Subcutaneous abdominal adipose tissue (tissue), 5 donors: ENCODE results near the gene TRIP10.

Source experiments
- H3K27ac ChIP-seq: one replicate; pipeline ENCODE4 v1.7.0; 2013; ENCODE audit warnings: low read depth, mild to moderate bottlenecking, inconsistent platforms, low read length, moderate library complexity
- H3K27me3 ChIP-seq, 5 donors: one replicate each; pipeline ENCODE4 v1.7.0; 2013; ENCODE audit warnings: low read length in 5 of 5, inconsistent platforms in 1 of 5; ENCODE audit not compliant: control insufficient read depth in 5 of 5, insufficient read depth in 4 of 5
- H3K36me3 ChIP-seq, 5 donors: one replicate each; pipeline ENCODE4 v1.7.0; 2013; ENCODE audit warnings: low read length in 5 of 5; ENCODE audit not compliant: control insufficient read depth in 5 of 5, insufficient read depth in 5 of 5
- H3K4me1 ChIP-seq, 5 donors: one replicate each; pipeline ENCODE4 v1.7.0; 2013; ENCODE audit warnings: low read length in 5 of 5, mild to moderate bottlenecking in 3 of 5, moderate library complexity in 1 of 5; ENCODE audit not compliant: control insufficient read depth in 5 of 5, insufficient read depth in 5 of 5
- H3K4me3 ChIP-seq, 5 donors: one replicate each; pipeline ENCODE4 v1.7.0; 2013; ENCODE audit warnings: low read length in 5 of 5, low read depth in 1 of 5
- H3K9ac ChIP-seq, 5 donors: one replicate each; pipeline ENCODE4 v1.7.0; 2013; ENCODE audit warnings: low read length in 5 of 5, mild to moderate bottlenecking in 4 of 5, moderate library complexity in 3 of 5
- H3K9me3 ChIP-seq, 5 donors: one replicate each; pipeline ENCODE4 v1.7.0; 2013; ENCODE audit warnings: low read length in 5 of 5; ENCODE audit not compliant: control insufficient read depth in 5 of 5
- donor health status: healthy.
- donor health status: healthy.
- donor health status: healthy.
- donor health status: healthy.
- donor health status: healthy.

Gene TRIP10

GRCh38 chr19:6710273-6711077 is 29.0 kb upstream of the TRIP10 start:
- Histone ChIP-seq H3K27ac (no peak overlapping the region), H3K9ac (no peak overlapping the region), H3K4me3 (no peak overlapping the region), H3K36me3 (peaks cover 0 to 40% (median 28%) of the 10 kb centered on the region in 5 donors), H3K4me1 (no peaks in the 10 kb centered on the region), H3K27me3 (peaks cover 0 to 18% (median 2%) of the 10 kb centered on the region in 5 donors), H3K9me3 (no peaks in the 10 kb centered on the region)

GRCh38 chr19:6711078-6711361 is 28.5 kb upstream of the TRIP10 start:
- Histone ChIP-seq H3K9ac (no peak overlapping the region), H3K4me3 (no peak overlapping the region), H3K9me3 (no peaks in the 10 kb centered on the region), H3K4me1 (no peaks in the 10 kb centered on the region), H3K27me3 (peaks cover 0 to 18% (median 2%) of the 10 kb centered on the region in 5 donors), H3K27ac (no peak overlapping the region), H3K36me3 (peaks cover 0 to 40% (median 28%) of the 10 kb centered on the region in 5 donors)

- no peak overlapping the region for H3K9ac ChIP-seq
- no peak overlapping the region for H3K4me3 ChIP-seq
- H3K27me3 ChIP-seq: peaks cover 0 to 18% (median 2%) of the 10 kb centered on the region in 5 donors
- no peaks in the 10 kb centered on the region for H3K9me3 ChIP-seq
- H3K27ac ChIP-seq: no peak overlapping the region
- peaks cover 0 to 38% (median 26%) of the 10 kb centered on the region in 5 donors for H3K36me3 ChIP-seq
- H3K4me1 ChIP-seq: no peaks in the 10 kb centered on the region
Measured at GRCh38 chr19:6711605-6712004, 27.9 kb upstream of the TRIP10 start.

- no peaks in the 10 kb centered on the region for H3K4me1 ChIP-seq
- H3K9ac ChIP-seq: no peak overlapping the region
- no peak overlapping the region for H3K4me3 ChIP-seq
- H3K27ac ChIP-seq: no peak overlapping the region
- H3K36me3 ChIP-seq: peaks cover 0 to 43% (median 31%) of the 10 kb centered on the region in 5 donors
- peaks cover 0 to 18% (median 2%) of the 10 kb centered on the region in 5 donors for H3K27me3 ChIP-seq
- no peaks in the 10 kb centered on the region for H3K9me3 ChIP-seq
Measured at GRCh38 chr19:6712231-6712630, 27.2 kb upstream of the TRIP10 start.

GRCh38 chr19:6712692-6713670 is 26.5 kb upstream of the TRIP10 start:
- no peaks in the 10 kb centered on the region for H3K9me3 ChIP-seq
- peaks cover 0 to 14% (median 2%) of the 10 kb centered on the region in 5 donors for H3K27me3 ChIP-seq
- no peak overlapping the region for H3K27ac ChIP-seq
- no peak overlapping the region for H3K4me3 ChIP-seq
- H3K4me1 ChIP-seq: peaks cover 0 to 3% (median 0%) of the 10 kb centered on the region in 5 donors
- no peak overlapping the region for H3K9ac ChIP-seq
- H3K36me3 ChIP-seq: peaks cover 0 to 44% (median 37%) of the 10 kb centered on the region in 5 donors

GRCh38 chr19:6713773-6714692 is 25.4 kb upstream of the TRIP10 start:
- Histone ChIP-seq H3K9ac (no peak overlapping the region), H3K27me3 (peaks cover 0 to 14% (median 2%) of the 10 kb centered on the region in 5 donors), H3K27ac (no peak overlapping the region), H3K4me1 (peaks cover 0 to 3% (median 2%) of the 10 kb centered on the region in 5 donors), H3K4me3 (no peak overlapping the region), H3K36me3 (peaks cover 0 to 46% (median 37%) of the 10 kb centered on the region in 5 donors), H3K9me3 (no peaks in the 10 kb centered on the region)

- H3K9me3 ChIP-seq: no peaks in the 10 kb centered on the region
- peaks cover 0 to 46% (median 37%) of the 10 kb centered on the region in 5 donors for H3K36me3 ChIP-seq
- peaks cover 0 to 12% (median 11%) of the 10 kb centered on the region in 5 donors for H3K4me1 ChIP-seq
- peaks cover 0 to 14% (median 2%) of the 10 kb centered on the region in 5 donors for H3K27me3 ChIP-seq
- H3K27ac ChIP-seq: no peak overlapping the region
- no peak overlapping the region for H3K9ac ChIP-seq
- H3K4me3 ChIP-seq: no peak overlapping the region
Measured at GRCh38 chr19:6714749-6715555, 24.5 kb upstream of the TRIP10 start.

- H3K4me3 ChIP-seq: no peak overlapping the region
- peaks cover 0 to 31% (median 27%) of the 10 kb centered on the region in 5 donors for H3K36me3 ChIP-seq
- no peaks in the 10 kb centered on the region for H3K9me3 ChIP-seq
Measured at GRCh38 chr19:6716610-6716970, 22.9 kb upstream of the TRIP10 start.

GRCh38 chr19:6717036-6717435 is 22.4 kb upstream of the TRIP10 start:
- H3K36me3 ChIP-seq: peaks cover 0 to 27% (median 23%) of the 10 kb centered on the region in 5 donors
- no peaks in the 10 kb centered on the region for H3K9me3 ChIP-seq
- H3K4me1 ChIP-seq: peaks cover 2 to 29% (median 29%) of the 10 kb centered on the region in 5 donors
- no peak overlapping the region for H3K4me3 ChIP-seq
- no peak overlapping the region for H3K27ac ChIP-seq
- no peak overlapping the region for H3K9ac ChIP-seq
- H3K27me3 ChIP-seq: no peaks in the 10 kb centered on the region

More at GRCh38 chr19:6716610-6716970, 22.9 kb upstream of the TRIP10 start:
- H3K9ac ChIP-seq: no peak overlapping the region
- peaks cover 2 to 26% (median 26%) of the 10 kb centered on the region in 5 donors for H3K4me1 ChIP-seq
- no peak overlapping the region for H3K27ac ChIP-seq
- H3K27me3 ChIP-seq: peaks cover 0 to 2% (median 0%) of the 10 kb centered on the region in 5 donors
